Tibial nerve (tissue), 4 donors: ENCODE measurements around the gene GSTT4. TPM values are rescaled to one million over a fixed set of nuclear protein-coding genes. Genes with fewer than 3 reads are reported as not detected.
"Not testable (repeated sequence)": the region's sequence is repeated elsewhere in the genome, so short reads cannot be mapped to it uniquely, and the experiment has no call there.

Experiments
- DNase-seq, 2 donors: peaks; one replicate each; pipeline ENCODE4 v3.0.0-alpha.2; 2019; ENCODE audit warnings: low spot score in 2 of 2
- H3K27ac ChIP-seq, 4 donors: fragments of 200-600 bp; sonication (generic) in 3 of 4; one replicate each; pipeline ENCODE4 v1.5.1; 2017 to 2019; ENCODE audit warnings: mild to moderate bottlenecking in 1 of 4
- H3K27me3 ChIP-seq, 2 donors: fragments of 200-600 bp; sonication (generic) in 1 of 2; one replicate each; pipeline versions ENCODE4 v1.5.1 to v1.6.0; 2017 to 2019
- H3K36me3 ChIP-seq, 3 donors: fragments of 200-600 bp; sonication (generic); one replicate each; pipeline ENCODE4 v1.5.1; 2018 to 2019
- H3K4me1 ChIP-seq, 4 donors: fragments of 200-600 bp; sonication (generic) in 3 of 4; one replicate each; pipeline ENCODE4 v1.5.1; 2017 to 2019
- H3K4me3 ChIP-seq, 4 donors: fragments of 200-600 bp; sonication (generic) in 3 of 4; one replicate each; pipeline ENCODE4 v1.5.1; 2017 to 2019; ENCODE audit warnings: mild to moderate bottlenecking in 1 of 4, moderate library complexity in 1 of 4
- H3K9me3 ChIP-seq, 4 donors: fragments of 200-600 bp; sonication (generic) in 3 of 4; one replicate each; pipeline ENCODE4 v1.5.1; 2017 to 2019
- WGBS, 2 donors: methylation state at CpG; one replicate each; pipeline ENCODE4 v1.1.5; 2018; 5-methylcytosine and 5-hydroxymethylcytosine counted together
- total RNA-seq, 4 donors: library from RNA; depleted of rRNA; stranded (reverse); fragments of >200 nt; gene quantifications; one replicate each; pipeline ENCODE4 v1.1.0, GENCODE V29; 2016

GSTT4 gene
- total RNA-seq, 4 donors from 2014 or later: not detected

DNA sequence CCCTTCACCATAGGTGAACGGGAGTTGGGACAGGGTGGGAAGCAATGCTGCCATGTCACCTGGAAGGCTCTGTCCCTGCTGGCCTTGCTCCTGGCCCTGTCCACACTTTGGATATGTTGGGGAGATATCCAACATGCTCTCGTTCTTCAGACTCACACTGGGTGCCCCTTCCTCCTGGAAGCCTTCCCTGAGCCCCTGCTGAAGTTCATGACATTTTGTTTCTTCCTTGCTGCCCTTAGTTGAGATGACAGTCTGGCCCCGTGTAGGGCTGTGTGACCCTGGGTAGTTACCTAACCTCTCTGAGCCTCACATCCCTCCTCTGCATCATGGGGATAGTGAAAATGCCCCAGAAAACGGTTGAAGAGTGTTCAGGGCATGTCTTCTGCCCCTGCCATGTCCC, 51.8 kb downstream of the GSTT4 start:
- not testable (repeated sequence) for H3K4me1 ChIP-seq, H3K36me3 ChIP-seq, H3K9me3 ChIP-seq, H3K27me3 ChIP-seq, DNase-seq, H3K4me3 ChIP-seq, H3K27ac ChIP-seq
- 66 to 70% methylated on average over 4 of the region's 4 CpGs for WGBS, 2 donors

DNA sequence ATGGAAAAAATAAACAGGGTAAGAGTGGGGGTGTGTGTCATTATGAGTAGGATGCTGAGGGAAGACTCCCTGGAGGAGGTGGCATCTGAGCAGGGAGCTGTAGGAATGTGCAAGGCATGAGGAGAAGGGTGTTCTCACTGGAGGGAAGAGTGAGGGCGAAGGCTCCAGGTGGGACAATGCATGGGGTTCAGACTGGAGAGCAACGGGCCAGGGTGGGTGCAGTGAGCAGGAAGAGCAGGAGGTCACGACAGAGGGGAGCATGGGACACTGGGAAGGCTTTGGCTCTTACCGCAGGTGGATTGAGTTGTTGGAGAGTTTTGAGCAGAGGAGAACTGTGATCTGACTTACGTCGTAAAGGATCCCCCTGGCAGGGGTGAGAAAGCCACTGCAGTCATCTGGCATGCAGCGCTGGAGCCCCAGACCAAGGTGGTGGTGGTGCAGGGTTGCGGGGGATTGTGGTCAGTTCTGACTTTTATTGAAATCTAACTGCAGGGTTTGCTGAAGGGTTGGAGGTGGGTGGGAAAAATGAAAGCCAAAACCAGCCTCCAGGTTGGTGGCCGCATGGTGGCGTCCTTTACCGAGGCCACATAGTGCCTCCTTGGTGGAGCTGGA, 52.4 kb downstream of the GSTT4 start:
- not testable (repeated sequence) for H3K27me3 ChIP-seq, H3K36me3 ChIP-seq, H3K9me3 ChIP-seq, H3K4me3 ChIP-seq, DNase-seq, H3K27ac ChIP-seq, H3K4me1 ChIP-seq
- WGBS, 2 donors: 68 to 71% methylated on average over 11 of the region's 11 CpGs

DNA sequence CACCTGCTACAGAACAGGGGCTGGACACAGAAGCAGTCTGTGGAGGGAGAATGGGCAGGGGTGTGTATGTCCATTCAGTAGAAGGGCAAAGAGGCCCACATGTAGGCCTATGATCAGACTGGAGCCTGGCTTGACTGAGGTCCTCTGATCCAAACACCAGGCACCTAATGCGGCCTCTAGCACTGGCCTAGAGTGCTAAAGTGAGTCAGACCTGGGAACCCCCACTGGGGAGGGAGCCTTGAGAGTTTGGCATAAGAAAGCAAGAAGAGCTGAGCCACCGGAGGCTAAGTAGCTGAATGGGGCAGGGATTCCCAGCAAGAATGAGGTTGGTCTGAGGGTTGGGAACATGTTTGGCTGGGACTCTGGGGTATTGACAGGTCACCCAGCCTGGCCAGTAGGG, 53.9 kb downstream of the GSTT4 start:
- not testable (repeated sequence) for H3K27ac ChIP-seq, H3K27me3 ChIP-seq, H3K36me3 ChIP-seq, H3K4me3 ChIP-seq, H3K4me1 ChIP-seq, H3K9me3 ChIP-seq, DNase-seq
- 95 to 100% methylated on average over 1 to 2 of the region's 2 CpGs for WGBS, 2 donors

DNA sequence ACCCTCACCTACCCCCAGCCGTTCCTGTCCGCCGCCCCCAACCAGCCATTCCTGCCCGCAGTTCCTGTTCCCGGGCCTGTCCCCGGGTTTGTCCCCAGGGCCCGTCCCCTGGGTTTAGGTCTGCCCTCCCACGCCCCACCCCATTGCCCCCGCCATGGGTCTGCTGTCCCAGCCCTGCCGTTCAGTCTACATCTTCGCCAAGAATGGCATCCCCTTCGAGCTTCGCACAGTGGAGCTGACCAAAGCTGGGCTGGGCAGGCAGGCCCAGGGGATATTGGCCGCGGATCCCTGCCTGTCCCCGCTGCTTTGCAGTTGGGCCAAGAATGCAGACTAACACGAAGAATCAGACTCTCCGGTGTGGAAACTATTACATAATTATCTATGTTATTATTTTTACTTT, 55.5 kb downstream of the GSTT4 start:
- H3K27me3 ChIP-seq, DNase-seq, H3K4me3 ChIP-seq, H3K36me3 ChIP-seq, H3K9me3 ChIP-seq, H3K27ac ChIP-seq, H3K4me1 ChIP-seq: not testable (repeated sequence)
- 83 to 86% methylated on average over 18 of the region's 18 CpGs for WGBS, 2 donors

Other genes starting within 250 kb of the GSTT4 start
- under 1 TPM in 1 of 4 donors, not detected in 3; 0.44 TPM for gene C22orf15, start 242.5 kb downstream of the GSTT4 start, total RNA-seq
- gene CHCHD10, start 237.5 kb downstream of the GSTT4 start, total RNA-seq: 10 to 100 TPM in 1 of 4 donors, 1 to 10 TPM in 2, not detected in 1; 3.7 to 14.0 (median 9.6) TPM
- 1 to 10 TPM; 4.5 to 7.3 (median 5.6) TPM for gene MMP11, start 232.6 kb downstream of the GSTT4 start, total RNA-seq
- gene SMARCB1, start 218.5 kb downstream of the GSTT4 start, total RNA-seq: 10 to 100 TPM; 31.5 to 53.4 (median 43.8) TPM
- gene DERL3, start 166.4 kb downstream of the GSTT4 start, total RNA-seq: 1 to 10 TPM in 1 of 4 donors, under 1 TPM in 1, not detected in 2; 0.60 to 2.3 TPM
- gene SLC2A11, start 147.6 kb downstream of the GSTT4 start, total RNA-seq: 10 to 100 TPM in 3 of 4 donors, 1 to 10 TPM in 1; 6.9 to 28.9 (median 13.4) TPM
- gene MIF, start 111.1 kb downstream of the GSTT4 start, total RNA-seq: 100 to 1,000 TPM; 160 to 481 (median 281) TPM
- gene GSTT2B, start 44.3 kb downstream of the GSTT4 start, total RNA-seq: 10 to 100 TPM in 2 of 4 donors, 1 to 10 TPM in 1, under 1 TPM in 1; 0.66 to 17.8 (median 8.7) TPM
- 1 to 10 TPM in 3 of 4 donors, not detected in 1; 2.4 to 4.6 (median 3.3) TPM for gene DDTL, start 38.6 kb downstream of the GSTT4 start, total RNA-seq
- gene DDT, start 31.0 kb downstream of the GSTT4 start, total RNA-seq: 100 to 1,000 TPM; 121 to 167 (median 131) TPM
- under 1 TPM in 2 of 4 donors, not detected in 2; 0.39 to 0.66 TPM for gene GSTT2, start 25.3 kb downstream of the GSTT4 start, total RNA-seq
- 10 to 100 TPM; 55.5 to 75.0 (median 63.8) TPM for gene CABIN1, start 5.9 kb upstream of the GSTT4 start, total RNA-seq
- gene SUSD2, start 176.0 kb upstream of the GSTT4 start, total RNA-seq: 1 to 10 TPM; 9.0 to 9.6 (median 9.4) TPM
- 100 to 1,000 TPM in 1 of 4 donors, 10 to 100 TPM in 3; 35.8 to 156 (median 83.7) TPM for gene GGT5, start 239.6 kb upstream of the GSTT4 start, total RNA-seq